Uterus (tissue), 4 donors: ENCODE results near the gene TTLL9. TPM values are rescaled to one million over a fixed set of nuclear protein-coding genes. Genes with fewer than 3 reads are reported as not detected.

Experiments
- DNase-seq, 2 donors: peaks; one replicate each; pipeline ENCODE4 v3.0.0-alpha.2; 2019 to 2020
- H3K27ac ChIP-seq, 2 donors: fragments of 200-600 bp; sonication (generic); 1 replicate in 1 of 2; 2 replicates in 1 of 2; pipeline ENCODE4 v1.5.1; 2016 to 2018
- H3K27me3 ChIP-seq, 2 donors: fragments of 200-600 bp; sonication (generic); one replicate each; pipeline ENCODE4 v1.5.1; 2018 to 2019; ENCODE audit warnings: control low read depth in 1 of 2
- H3K36me3 ChIP-seq, 2 donors: fragments of 200-600 bp; sonication (generic); one replicate each; pipeline ENCODE4 v1.5.1; 2019; ENCODE audit warnings: control low read depth in 1 of 2
- H3K4me1 ChIP-seq, 2 donors: fragments of 200-600 bp; sonication (generic); one replicate each; pipeline ENCODE4 v1.5.1; 2018 to 2019; ENCODE audit warnings: control low read depth in 1 of 2
- H3K4me3 ChIP-seq, 2 donors: fragments of 200-600 bp; sonication (generic); 1 replicate in 1 of 2; 2 replicates in 1 of 2; pipeline ENCODE4 v1.5.1; 2018 to 2019; ENCODE audit warnings: mild to moderate bottlenecking in 1 of 2
- H3K9me3 ChIP-seq, 2 donors: fragments of 200-600 bp; sonication (generic); one replicate each; pipeline ENCODE4 v1.5.1; 2019; ENCODE audit warnings: control low read depth in 1 of 2
- CTCF ChIP-seq, 4 experiments: fragments of 200-600 bp in 2 of 4; fragments of 450-650 bp in 2 of 4; sonication (generic) in 2 of 4; IDR thresholded peaks; one replicate each; pipeline ENCODE4 v1.5.1; 2016 to 2019; ENCODE audit warnings: antibody characterized with exemption in 4 of 4, mild to moderate bottlenecking in 2 of 4, moderate library complexity in 1 of 4
- POLR2A ChIP-seq, 2 donors: fragments of 450-650 bp; IDR thresholded peaks; one replicate each; pipeline ENCODE4 v1.6.1; 2016; ENCODE audit warnings: antibody characterized with exemption in 2 of 2, mild to moderate bottlenecking in 1 of 2, moderate library complexity in 1 of 2
- intact Hi-C: fragments of 100-400 bp; cut with DNase I; formaldehyde crosslinking; loops from one replicate; pipeline ENCODE4 v1.15.1; 2023; ENCODE audit warnings: low total_unique reads
- total RNA-seq, 4 donors: library from RNA; depleted of rRNA in 3 of 4; stranded (reverse); fragments of >200 nt in 3 of 4; gene quantifications; one replicate each; pipeline versions ENCODE4 v1.1.0 to v1.2.4, GENCODE V29; 2014 to 2023
- donor health status: DM: yes; HTN: yes; CAD: no.

TTLL9 gene
- total RNA-seq, 4 donors from 2014 or later: under 0.01 to 2.9 (median 0.91) TPM; not detected in 1

DNA sequence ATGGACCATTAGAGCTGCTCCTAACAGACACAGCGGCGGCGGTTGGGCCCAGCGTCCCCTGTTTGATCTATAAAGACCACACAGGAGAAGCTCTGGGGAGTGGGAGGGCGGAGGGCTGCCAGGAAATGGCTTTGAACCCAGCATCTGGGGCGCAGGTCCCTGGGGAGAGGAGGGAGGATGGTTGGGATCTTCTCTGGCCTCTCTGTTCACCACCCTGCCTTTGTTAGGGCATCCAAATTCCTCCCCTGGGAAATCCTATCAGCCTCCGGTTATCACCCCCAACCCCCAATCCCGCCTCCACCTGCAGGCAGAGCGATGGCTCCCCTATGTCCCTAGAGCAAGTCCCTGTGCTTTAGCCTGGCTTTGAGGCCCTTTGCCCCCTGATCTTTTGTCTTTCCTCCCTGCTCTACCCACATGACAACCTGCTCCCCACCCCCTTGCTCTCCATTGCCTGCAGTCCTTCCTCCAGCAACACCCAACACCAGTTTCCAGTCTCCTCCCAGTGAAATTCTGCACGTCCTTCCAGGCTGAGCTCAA lies 104.6 kb downstream of the TTLL9 start:
- TF ChIP-seq CTCF (IDR thresholded peaks at IDR 0.05) (no peak), POLR2A (IDR thresholded peaks at IDR 0.05) (no peak)
- Histone ChIP-seq H3K4me1 (no peaks in the 10 kb centered on the region), H3K36me3 (no peaks in the 10 kb centered on the region), H3K27me3 (no peaks in the 10 kb centered on the region), H3K9me3 (no peaks in the 10 kb centered on the region), H3K27ac (no peak overlapping the region), H3K4me3 (no peak overlapping the region)
- intact Hi-C loops: no loop called here
- DNase-seq: no peak

- Histone ChIP-seq H3K4me3 (no peak overlapping the region), H3K27ac (no peak overlapping the region), H3K36me3 (no peaks in the 10 kb centered on the region), H3K4me1 (no peaks in the 10 kb centered on the region), H3K27me3 (no peaks in the 10 kb centered on the region), H3K9me3 (no peaks in the 10 kb centered on the region)
- DNase-seq: no peak
- TF ChIP-seq POLR2A (IDR thresholded peaks at IDR 0.05): no peak
- no peak for TF ChIP-seq CTCF (IDR thresholded peaks at IDR 0.05)
- intact Hi-C loops: no loop called here
These were observed 105.4 kb downstream of the TTLL9 start for GRCh38 chr20:31975874-31976273.

DNA sequence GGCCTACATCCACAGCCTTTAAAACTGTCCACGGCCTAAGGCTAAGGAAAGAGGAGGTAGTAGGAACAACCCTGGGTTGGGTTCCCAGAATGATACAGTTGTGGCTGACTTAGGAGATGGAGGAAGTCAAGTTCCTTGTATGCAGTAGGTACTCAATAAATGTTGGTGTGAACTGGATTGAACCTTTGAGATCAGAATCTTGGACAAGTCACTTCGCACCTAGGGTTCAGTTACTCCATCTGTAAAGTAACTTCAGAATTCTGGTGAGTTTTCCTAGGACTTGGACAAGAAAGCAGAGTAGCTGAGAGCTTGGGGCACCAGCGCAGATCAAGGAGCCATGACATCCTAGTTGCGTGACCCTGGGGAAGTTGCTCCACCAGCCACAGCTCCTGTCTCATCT lies 106.6 kb downstream of the TTLL9 start:
- no peak for DNase-seq
- no peaks in the 10 kb centered on the region for H3K9me3 ChIP-seq
- intact Hi-C loops: no loop called here

DNA sequence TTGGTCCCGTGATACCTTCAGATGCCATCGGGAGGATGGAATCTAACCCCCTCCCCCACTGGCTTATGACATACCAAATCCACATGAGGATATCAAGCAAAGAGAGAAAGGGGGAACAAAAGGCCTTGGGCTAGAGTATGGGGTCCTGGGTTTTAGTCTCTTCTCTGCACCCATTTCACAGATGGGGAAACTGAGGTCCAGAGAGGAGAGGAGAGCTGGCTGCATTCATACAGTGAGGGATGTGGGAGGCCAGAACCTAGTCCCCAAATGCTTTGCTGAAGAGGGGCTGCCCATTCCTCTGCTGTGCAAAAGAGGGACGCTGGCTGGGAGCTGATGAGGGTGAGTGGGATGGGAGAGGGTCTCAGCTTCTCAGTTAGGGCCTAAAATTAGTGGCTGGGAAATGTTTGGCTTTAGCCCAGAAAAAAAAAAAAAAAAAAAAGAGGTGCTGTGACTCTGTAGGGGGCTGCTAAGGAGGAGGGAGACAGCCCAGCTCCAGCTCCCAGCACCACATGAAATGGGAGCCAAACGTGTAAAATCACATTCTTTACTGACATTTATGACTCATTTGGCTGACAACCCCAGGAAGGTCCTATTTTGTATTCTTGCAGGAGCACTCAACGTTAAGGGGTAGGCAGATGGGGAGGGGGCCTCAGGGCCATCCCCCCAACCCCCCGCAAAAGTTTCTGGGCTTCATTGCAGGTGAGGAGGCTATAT lies 109.4 kb downstream of the TTLL9 start:
- TF ChIP-seq POLR2A (IDR thresholded peaks at IDR 0.05) (no peak), CTCF (IDR thresholded peaks at IDR 0.05) (no peak)
- Histone ChIP-seq H3K36me3 (no peaks in the 10 kb centered on the region), H3K27ac (no peak overlapping the region), H3K27me3 (no peaks in the 10 kb centered on the region), H3K9me3 (no peaks in the 10 kb centered on the region), H3K4me3 (no peak overlapping the region), H3K4me1 (no peaks in the 10 kb centered on the region)
- DNase-seq: no peak
- intact Hi-C loops: no loop called here

More for the DNA sequence above, 106.6 kb downstream of the TTLL9 start:
- no peak for TF ChIP-seq CTCF (IDR thresholded peaks at IDR 0.05)
- TF ChIP-seq POLR2A (IDR thresholded peaks at IDR 0.05): no peak
- Histone ChIP-seq H3K4me1 (no peaks in the 10 kb centered on the region), H3K36me3 (no peaks in the 10 kb centered on the region), H3K4me3 (no peak overlapping the region), H3K27me3 (no peaks in the 10 kb centered on the region), H3K27ac (no peak overlapping the region)

DNA sequence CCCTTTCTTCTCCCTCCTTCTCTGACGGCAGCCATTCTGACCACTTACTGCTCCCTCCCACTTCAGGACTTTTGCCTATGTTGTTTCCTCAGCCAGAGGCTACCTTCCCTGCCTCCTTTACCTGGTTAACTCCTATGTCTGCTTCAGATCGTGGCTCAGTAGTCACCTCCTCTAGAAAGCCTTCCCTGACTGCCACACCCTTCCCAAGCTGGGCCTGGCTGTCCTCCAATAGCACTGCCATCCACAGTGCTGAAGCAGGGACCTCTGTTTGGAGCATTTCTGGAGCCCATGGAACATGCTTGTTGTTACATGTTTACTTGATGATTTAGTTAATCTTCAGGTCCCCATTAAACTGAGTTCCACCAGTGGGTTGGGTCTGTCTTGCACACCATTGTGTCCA lies 111.3 kb downstream of the TTLL9 start:
- Histone ChIP-seq H3K4me1 (no peaks in the 10 kb centered on the region), H3K27me3 (no peaks in the 10 kb centered on the region), H3K36me3 (no peaks in the 10 kb centered on the region), H3K4me3 (no peak overlapping the region), H3K9me3 (no peaks in the 10 kb centered on the region), H3K27ac (no peak overlapping the region)
- intact Hi-C loops: no loop called here
- DNase-seq: no peak
- TF ChIP-seq POLR2A (IDR thresholded peaks at IDR 0.05): no peak
- TF ChIP-seq CTCF (IDR thresholded peaks at IDR 0.05): no peak
